Fibroblast of lung (primary cell): Measurements from ENCODE around the gene HNRNPA2B1.

ENCODE experiments used
- CTCF ChIP-seq, 2 donors: IDR thresholded peaks in 1 of 2; conservative IDR thresholded peaks in 1 of 2; 1 replicate in 1 of 2; 2 replicates in 1 of 2; pipeline ENCODE4 v1.5.1; 2011 to 2012; ENCODE audit warnings: low read length in 2 of 2, control low read depth in 1 of 2, inconsistent platforms in 1 of 2, low read depth in 1 of 2, mild to moderate bottlenecking in 1 of 2
- EZH2 ChIP-seq: IDR thresholded peaks from 2 replicates; pipeline ENCODE4 v1.5.1; 2012; ENCODE audit warnings: low read length, control low read depth, mild to moderate bottlenecking; ENCODE audit errors: missing control alignments

- TF ChIP-seq CTCF (conservative IDR thresholded peaks at IDR 0.05 in 1 of 2, IDR thresholded peaks at IDR 0.05 in 1 of 2; ENCODE audit: low read depth in 1 of 2, low read length in 2 of 2) (no peak), EZH2 (no peak)
Measured at GRCh38 chr7:26171601-26172000, 28.9 kb downstream of the HNRNPA2B1 start.
